ENCODE results near the gene ZNF579.

GRCh38 chr19:55527197-55528029 lies 53.2 kb downstream of the ZNF579 start:
- TF ChIP-seq, protein P1, sequence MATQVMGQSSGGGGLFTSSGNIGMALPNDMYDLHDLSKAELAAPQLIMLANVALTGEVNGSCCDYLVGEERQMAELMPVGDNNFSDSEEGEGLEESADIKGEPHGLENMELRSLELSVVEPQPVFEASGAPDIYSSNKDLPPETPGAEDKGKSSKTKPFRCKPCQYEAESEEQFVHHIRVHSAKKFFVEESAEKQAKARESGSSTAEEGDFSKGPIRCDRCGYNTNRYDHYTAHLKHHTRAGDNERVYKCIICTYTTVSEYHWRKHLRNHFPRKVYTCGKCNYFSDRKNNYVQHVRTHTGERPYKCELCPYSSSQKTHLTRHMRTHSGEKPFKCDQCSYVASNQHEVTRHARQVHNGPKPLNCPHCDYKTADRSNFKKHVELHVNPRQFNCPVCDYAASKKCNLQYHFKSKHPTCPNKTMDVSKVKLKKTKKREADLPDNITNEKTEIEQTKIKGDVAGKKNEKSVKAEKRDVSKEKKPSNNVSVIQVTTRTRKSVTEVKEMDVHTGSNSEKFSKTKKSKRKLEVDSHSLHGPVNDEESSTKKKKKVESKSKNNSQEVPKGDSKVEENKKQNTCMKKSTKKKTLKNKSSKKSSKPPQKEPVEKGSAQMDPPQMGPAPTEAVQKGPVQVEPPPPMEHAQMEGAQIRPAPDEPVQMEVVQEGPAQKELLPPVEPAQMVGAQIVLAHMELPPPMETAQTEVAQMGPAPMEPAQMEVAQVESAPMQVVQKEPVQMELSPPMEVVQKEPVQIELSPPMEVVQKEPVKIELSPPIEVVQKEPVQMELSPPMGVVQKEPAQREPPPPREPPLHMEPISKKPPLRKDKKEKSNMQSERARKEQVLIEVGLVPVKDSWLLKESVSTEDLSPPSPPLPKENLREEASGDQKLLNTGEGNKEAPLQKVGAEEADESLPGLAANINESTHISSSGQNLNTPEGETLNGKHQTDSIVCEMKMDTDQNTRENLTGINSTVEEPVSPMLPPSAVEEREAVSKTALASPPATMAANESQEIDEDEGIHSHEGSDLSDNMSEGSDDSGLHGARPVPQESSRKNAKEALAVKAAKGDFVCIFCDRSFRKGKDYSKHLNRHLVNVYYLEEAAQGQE (IDR thresholded peaks at IDR 0.05; ENCODE audit: insufficient read depth in 1 of 2, low read depth in 2 of 2, low read length in 2 of 2), result no peak
- TF ChIP-seq POLR2AphosphoS5 (IDR thresholded peaks at IDR 0.05; ENCODE audit: low read depth, low read length) (no peak), TAF1 (IDR thresholded peaks at IDR 0.05; ENCODE audit: borderline replicate concordance, insufficient read depth, low read length) (no peak), SIN3A (IDR thresholded peaks at IDR 0.05; ENCODE audit: borderline replicate concordance, insufficient read depth, low read length) (no peak), FOXP2 (optimal IDR thresholded peaks at IDR 0.05; ENCODE audit: borderline replicate concordance, extremely low read depth, extremely low read length, insufficient read depth) (no peak)

Measured in PFSK-1 (cell line).